Testis (tissue), 3 donors: ENCODE data around the gene COL17A1. TPM values are rescaled to one million over a fixed set of nuclear protein-coding genes. Genes with fewer than 3 reads are reported as not detected.

Experiments
- DNase-seq: peaks from one replicate; pipeline ENCODE4 v3.0.0-alpha.2; 2019
- H3K27ac ChIP-seq, 2 donors: fragments of 200-600 bp; sonication (generic); one replicate each; pipeline ENCODE4 v1.5.1; 2019
- H3K27me3 ChIP-seq: fragments of 200-600 bp; sonication (generic); one replicate; pipeline ENCODE4 v1.5.1; 2019
- H3K36me3 ChIP-seq: fragments of 200-600 bp; sonication (generic); one replicate; pipeline ENCODE4 v1.5.1; 2017; ENCODE audit warnings: low read depth; ENCODE audit errors: missing control alignments
- H3K4me1 ChIP-seq: fragments of 200-600 bp; sonication (generic); one replicate; pipeline ENCODE4 v1.5.1; 2019
- H3K4me3 ChIP-seq, 2 donors: fragments of 200-600 bp; sonication (generic); one replicate each; pipeline ENCODE4 v1.5.1; 2017 to 2019
- H3K9me3 ChIP-seq: fragments of 200-600 bp; sonication (generic); one replicate; pipeline ENCODE4 v1.5.1; 2017
- POLR2A ChIP-seq: fragments of 450-650 bp; IDR thresholded peaks from one replicate; pipeline ENCODE4 v1.6.1; 2017; ENCODE audit warnings: antibody characterized with exemption, mild to moderate bottlenecking, moderate library complexity
- WGBS, 2 donors: methylation state at CpG; one replicate each; pipeline ENCODE4 v1.1.5; 2018; 5-methylcytosine and 5-hydroxymethylcytosine counted together
- intact Hi-C: fragments of 100-400 bp; cut with DNase I; formaldehyde crosslinking; loops from one replicate; pipeline ENCODE4 v1.15.1; 2023; ENCODE audit warnings: low total_unique reads
- polyA plus RNA-seq: library from polyadenylated mRNA; stranded (reverse); fragments of 350-450 nt; fragmentation: Illumina TruSeq; extraction: RNeasy Lipid Tissue Mini Kit (QIAGEN cat#74804); gene quantifications from one replicate; pipeline ENCODE4 v1.2.3, GENCODE V29; 2014; ENCODE audit warnings: low read depth, low replicate concordance; ENCODE audit not compliant: insufficient read depth
- total RNA-seq, 2 donors: library from RNA; depleted of rRNA; stranded (reverse); fragments of >200 nt; gene quantifications; one replicate each; pipeline ENCODE4 v1.2.3, GENCODE V29; 2016
- TF ChIP-seq, protein P1 (sequence below), 3 experiments: fragments of 450-650 bp in 2 of 3; fragments of 200-600 bp in 1 of 3; sonication (generic) in 1 of 3; IDR thresholded peaks; one replicate each; pipeline ENCODE4 v1.5.1; 2016 to 2019; ENCODE audit warnings: antibody characterized with exemption in 3 of 3, mild to moderate bottlenecking in 2 of 3, moderate library complexity in 1 of 3

COL17A1 gene
- total and polyA plus RNA-seq, 3 donors from 2014 or later, result 7.1 to 30.6 (median 17.1) TPM

GRCh38 chr10:104122225-104123107 lies 36.8 kb upstream of the COL17A1 start:
- Histone ChIP-seq H3K9me3 (no peaks in the 10 kb centered on the region), H3K4me3 (peak overlapping the region; percentile 80 to 87), H3K27me3 (no peaks in the 10 kb centered on the region), H3K4me1 (peaks cover 15% of the 10 kb centered on the region), H3K27ac (peak overlapping the region; percentile 97 to 100), H3K36me3 (no peaks in the 10 kb centered on the region)
- TF ChIP-seq, protein P1, sequence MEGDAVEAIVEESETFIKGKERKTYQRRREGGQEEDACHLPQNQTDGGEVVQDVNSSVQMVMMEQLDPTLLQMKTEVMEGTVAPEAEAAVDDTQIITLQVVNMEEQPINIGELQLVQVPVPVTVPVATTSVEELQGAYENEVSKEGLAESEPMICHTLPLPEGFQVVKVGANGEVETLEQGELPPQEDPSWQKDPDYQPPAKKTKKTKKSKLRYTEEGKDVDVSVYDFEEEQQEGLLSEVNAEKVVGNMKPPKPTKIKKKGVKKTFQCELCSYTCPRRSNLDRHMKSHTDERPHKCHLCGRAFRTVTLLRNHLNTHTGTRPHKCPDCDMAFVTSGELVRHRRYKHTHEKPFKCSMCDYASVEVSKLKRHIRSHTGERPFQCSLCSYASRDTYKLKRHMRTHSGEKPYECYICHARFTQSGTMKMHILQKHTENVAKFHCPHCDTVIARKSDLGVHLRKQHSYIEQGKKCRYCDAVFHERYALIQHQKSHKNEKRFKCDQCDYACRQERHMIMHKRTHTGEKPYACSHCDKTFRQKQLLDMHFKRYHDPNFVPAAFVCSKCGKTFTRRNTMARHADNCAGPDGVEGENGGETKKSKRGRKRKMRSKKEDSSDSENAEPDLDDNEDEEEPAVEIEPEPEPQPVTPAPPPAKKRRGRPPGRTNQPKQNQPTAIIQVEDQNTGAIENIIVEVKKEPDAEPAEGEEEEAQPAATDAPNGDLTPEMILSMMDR (IDR thresholded peaks at IDR 0.05), result no peak
- TF ChIP-seq POLR2A, result no peak
- WGBS, 2 donors, result 15 to 16% methylated on average over 20 to 23 of the region's 23 CpGs
- intact Hi-C loops, result loop anchor here (5.0 kb wide), 1 partner anchor 110 kb away; the partner anchor contains the start of gene CFAP43
- DNase-seq, result peak; percentile 48

DNA sequence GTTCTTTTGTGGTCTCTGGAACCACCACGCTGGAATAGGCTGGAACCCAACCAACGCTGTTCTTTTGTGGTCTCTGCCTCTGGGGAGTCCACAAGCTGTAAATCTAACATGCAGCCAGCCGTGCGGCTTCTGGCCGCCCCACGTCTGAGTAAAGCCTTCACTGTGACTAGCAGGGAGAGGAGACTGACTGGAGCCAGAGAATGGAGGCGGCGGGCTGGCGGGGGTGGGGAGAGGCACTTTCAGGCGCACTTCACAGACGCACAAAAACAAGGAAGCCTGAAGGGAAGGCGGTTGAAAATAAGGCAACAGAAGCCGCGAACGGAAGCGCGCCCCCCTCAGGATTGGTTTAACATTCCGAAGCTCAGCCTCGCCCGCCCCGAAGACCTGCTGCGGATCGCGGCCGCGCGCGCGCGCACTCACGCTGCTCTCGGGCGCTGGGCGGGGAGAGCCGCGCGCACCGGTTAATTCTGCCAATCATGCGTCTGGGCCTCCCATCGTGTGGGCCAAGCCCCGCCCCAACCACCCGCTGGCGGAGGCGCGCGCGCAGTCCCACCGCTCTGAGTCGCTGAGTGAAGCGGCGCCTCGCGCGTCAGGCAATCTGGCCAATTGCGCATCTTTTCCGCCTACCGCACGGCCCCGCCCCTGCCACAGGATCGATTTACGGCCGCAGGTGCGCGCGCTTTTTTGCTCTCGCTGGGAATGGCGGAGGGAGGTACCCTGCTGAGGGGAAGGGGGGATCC lies 36.0 kb upstream of the COL17A1 start, which contains the start of gene SFR1:
Gene SFR1, plus strand, starts transcription at position 687 of the 740 bp plus-strand sequence. Its CDS starts 13 bp downstream, at position 700.
- Histone ChIP-seq H3K4me3 (peak within 1 kb of the TSS; percentile 80 to 87), H3K27ac (peak within 1 kb of the TSS; percentile 97 to 100), H3K9me3 (no peaks in the 10 kb centered on the region), H3K36me3 (no peaks in the 10 kb centered on the region), H3K27me3 (no peaks in the 10 kb centered on the region), H3K4me1 (peaks cover 15% of the 10 kb centered on the region)
- peak; percentile 99 for DNase-seq
- 0 to 1% methylated on average over 24 to 43 of the region's 67 CpGs for WGBS, 2 donors
- peak; percentile 59 for TF ChIP-seq POLR2A
- TF ChIP-seq, protein P1 (IDR thresholded peaks at IDR 0.05), result peak; percentile 40 to 60 (median 48)
- intact Hi-C loops, result loop anchor here (5.0 kb wide), 1 partner anchor 111 kb away; the partner anchor contains the start of gene CFAP43

- peak; percentile 96 for DNase-seq
- Histone ChIP-seq H3K27me3 (no peaks in the 10 kb centered on the region), H3K4me3 (peak overlapping the region; percentile 80 to 87), H3K4me1 (peaks cover 15% of the 10 kb centered on the region), H3K9me3 (no peaks in the 10 kb centered on the region), H3K36me3 (no peaks in the 10 kb centered on the region), H3K27ac (peak overlapping the region; percentile 97 to 100)
- intact Hi-C loops, result loop anchor here (5.0 kb wide), 1 partner anchor 111 kb away; the partner anchor contains the start of gene CFAP43
- 1% methylated on average over 26 to 28 of the region's 28 CpGs for WGBS, 2 donors
- TF ChIP-seq POLR2A, result no peak
- TF ChIP-seq, protein P1 (IDR thresholded peaks at IDR 0.05), result no peak
Observed at GRCh38 chr10:104120903-104121484, 35.3 kb upstream of the COL17A1 start.

- no peak for DNase-seq
- Histone ChIP-seq H3K27ac (peak overlapping the region; percentile 97 to 100), H3K36me3 (no peaks in the 10 kb centered on the region), H3K27me3 (no peaks in the 10 kb centered on the region), H3K9me3 (no peaks in the 10 kb centered on the region), H3K4me3 (peak overlapping the region; percentile 80 to 87), H3K4me1 (peaks cover 15% of the 10 kb centered on the region)
- WGBS, 2 donors, result 16 to 28% methylated on average over 2 of the region's 2 CpGs
- TF ChIP-seq, protein P1 (IDR thresholded peaks at IDR 0.05), result no peak
- TF ChIP-seq POLR2A, result no peak
- intact Hi-C loops, result loop anchor here (5.0 kb wide), 1 partner anchor 112 kb away; the partner anchor contains the start of gene CFAP43
Observed at GRCh38 chr10:104120512-104120902, 34.8 kb upstream of the COL17A1 start.
